HEK293T (cell line): Measurements from ENCODE around the gene EXOSC1.

ENCODE experiments used
- ELF4 ChIP-seq: fragments of 450-650 bp; IDR thresholded peaks from 2 replicates; pipeline ENCODE4 v1.6.1; 2017; ENCODE audit warnings: antibody characterized with exemption
- FOXA1 ChIP-seq: fragments of 450-650 bp; IDR thresholded peaks from 2 replicates; pipeline ENCODE4 v1.6.1; 2016; ENCODE audit warnings: mild to moderate bottlenecking
- FOXK2 ChIP-seq: fragments of 450-650 bp; IDR thresholded peaks from 2 replicates; pipeline ENCODE4 v1.6.1; 2016; ENCODE audit warnings: mild to moderate bottlenecking
- FOXM1 ChIP-seq: fragments of 450-650 bp; IDR thresholded peaks from 2 replicates; pipeline ENCODE4 v1.6.1; 2017; ENCODE audit warnings: mild to moderate bottlenecking, borderline replicate concordance
- L3MBTL2 ChIP-seq: fragments of 450-650 bp; conservative IDR thresholded peaks from 2 replicates; pipeline ENCODE4 v1.6.1; 2016; ENCODE audit warnings: mild to moderate bottlenecking
- LEF1 ChIP-seq: fragments of 450-650 bp; IDR thresholded peaks from 2 replicates; pipeline ENCODE4 v1.6.1; 2017; ENCODE audit warnings: mild to moderate bottlenecking, borderline replicate concordance
- SP1 ChIP-seq: fragments of 450-650 bp; IDR thresholded peaks from 2 replicates; pipeline ENCODE4 v1.6.1; 2017
- TARDBP ChIP-seq: fragments of 450-650 bp; IDR thresholded peaks from 2 replicates; pipeline ENCODE4 v1.6.1; 2016
- TF ChIP-seq, protein P1 (sequence below): fragments of 450-650 bp; IDR thresholded peaks from 2 replicates; pipeline ENCODE4 v1.6.1; 2016

DNA sequence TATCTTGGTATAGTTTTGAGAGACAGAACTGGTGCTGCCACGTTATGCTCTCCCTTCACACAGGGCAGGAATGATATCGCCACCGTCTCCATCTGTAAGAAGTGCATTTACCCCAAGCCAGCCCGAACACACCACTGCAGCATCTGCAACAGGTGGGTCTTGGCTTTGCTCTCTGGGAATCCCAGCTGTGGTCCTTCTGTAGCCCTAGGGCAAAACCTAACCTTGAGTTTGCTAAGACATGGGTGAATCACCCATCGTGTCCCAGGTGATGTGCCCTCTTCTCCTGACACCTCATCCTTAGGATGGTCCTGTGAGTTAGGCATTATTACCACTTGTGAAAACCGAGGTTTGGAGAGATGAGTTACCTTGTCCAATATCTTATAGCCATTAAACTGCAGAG is 6.5 kb upstream of the EXOSC1 start:
- TF ChIP-seq SP1 = no peak
- no peak for TF ChIP-seq FOXM1
- no peak for TF ChIP-seq TARDBP
- TF ChIP-seq, protein P1, sequence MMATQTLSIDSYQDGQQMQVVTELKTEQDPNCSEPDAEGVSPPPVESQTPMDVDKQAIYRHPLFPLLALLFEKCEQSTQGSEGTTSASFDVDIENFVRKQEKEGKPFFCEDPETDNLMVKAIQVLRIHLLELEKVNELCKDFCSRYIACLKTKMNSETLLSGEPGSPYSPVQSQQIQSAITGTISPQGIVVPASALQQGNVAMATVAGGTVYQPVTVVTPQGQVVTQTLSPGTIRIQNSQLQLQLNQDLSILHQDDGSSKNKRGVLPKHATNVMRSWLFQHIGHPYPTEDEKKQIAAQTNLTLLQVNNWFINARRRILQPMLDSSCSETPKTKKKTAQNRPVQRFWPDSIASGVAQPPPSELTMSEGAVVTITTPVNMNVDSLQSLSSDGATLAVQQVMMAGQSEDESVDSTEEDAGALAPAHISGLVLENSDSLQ = no peak
- no peak for TF ChIP-seq ELF4
- no peak for TF ChIP-seq FOXA1
- no peak for TF ChIP-seq L3MBTL2
- no peak for TF ChIP-seq FOXK2
- no peak for TF ChIP-seq LEF1
